H1 (cell line): ENCODE data around the gene DVL3. TPM values are rescaled to one million over a fixed set of nuclear protein-coding genes. Genes with fewer than 3 reads are reported as not detected.

Source experiments
- CTCF ChIA-PET: fragments of 300-600 bp; sonication (Branson Sonifier 250); formaldehyde crosslinking; loops from one replicate; lab custom pipeline; 2021; ENCODE audit not compliant: partially characterized antibody; lab: Charles Lee
- POLR2A ChIA-PET: fragments of 300-600 bp; sonication (Branson Sonifier 250); formaldehyde crosslinking; loops from one replicate; lab custom pipeline; 2021; ENCODE audit warnings: inconsistent platforms; ENCODE audit not compliant: partially characterized antibody; lab: Charles Lee
- DNase-seq, 2 experiments: peaks; one replicate each; pipeline versions ENCODE4 v3.0.0 to v3.0.0-alpha.2; 2010 to 2022; ENCODE audit warnings: low spot score in 2 of 2, low read depth in 1 of 2, mixed read lengths in 1 of 2
- FAIRE-seq: peaks from 2 replicates; lab custom pipeline; 2011; peaks lifted over from hg19 to GRCh38; lab: Jason Lieb, UNC
- H2AFZ ChIP-seq: 2 replicates; pipeline ENCODE4 v1.8.1; 2012; ENCODE audit warnings: low read length, inconsistent platforms
- H2AK5ac ChIP-seq: 2 replicates; pipeline ENCODE4 v1.6.1; 2013; ENCODE audit warnings: low read depth, low read length
- H2BK120ac ChIP-seq: replicated peaks from 2 replicates; pipeline ENCODE3; 2013; ENCODE audit warnings: low read depth, low read length, inconsistent platforms
- H2BK12ac ChIP-seq: 2 replicates; pipeline ENCODE4 v1.6.1; 2013; ENCODE audit warnings: low read depth, low read length
- H2BK15ac ChIP-seq: 2 replicates; pipeline ENCODE4 v1.6.1; 2013; ENCODE audit warnings: low read length
- H2BK20ac ChIP-seq: 2 replicates; pipeline ENCODE4 v1.6.1; 2013; ENCODE audit warnings: low read length
- H2BK5ac ChIP-seq: 2 replicates; pipeline ENCODE4 v1.6.1; 2013; ENCODE audit warnings: low read depth, low read length
- H3K14ac ChIP-seq: 2 replicates; pipeline ENCODE4 v1.6.1; 2013; ENCODE audit warnings: inconsistent platforms; ENCODE audit not compliant: insufficient read length
- H3K18ac ChIP-seq: 2 replicates; pipeline ENCODE4 v1.6.1; 2013; ENCODE audit warnings: low read length; ENCODE audit errors: extremely low read depth
- H3K23ac ChIP-seq: 2 replicates; pipeline ENCODE4 v1.6.1; 2013; ENCODE audit warnings: inconsistent platforms; ENCODE audit not compliant: insufficient read length
- H3K23me2 ChIP-seq: 2 replicates; pipeline ENCODE4 v1.6.1; 2013; ENCODE audit warnings: low read depth, low read length
- H3K27ac ChIP-seq: 2 replicates; pipeline ENCODE4 v1.6.1; 2011; ENCODE audit warnings: low read depth, low read length, inconsistent platforms
- H3K27me3 ChIP-seq, 4 experiments: replicated peaks in 1 of 4; 1 replicate in 1 of 4; 2 replicates in 3 of 4; pipeline versions ENCODE4 v1.6.1 to v1.8.1; 2011 to 2013; ENCODE audit warnings: low read length in 3 of 4, mild to moderate bottlenecking in 3 of 4, inconsistent platforms in 2 of 4, mixed read lengths in 2 of 4, moderate library complexity in 1 of 4; ENCODE audit not compliant: control insufficient read depth in 3 of 4, insufficient read depth in 3 of 4; ENCODE audit errors: extremely low read depth in 1 of 4
- H3K36me3 ChIP-seq, 4 experiments: 2 replicates each; pipeline versions ENCODE4 v1.6.1 to v1.8.1; 2011 to 2013; ENCODE audit warnings: mild to moderate bottlenecking in 4 of 4, low read length in 3 of 4, moderate library complexity in 2 of 4, control low read depth in 1 of 4, inconsistent platforms in 1 of 4; ENCODE audit not compliant: insufficient read depth in 4 of 4, control insufficient read depth in 2 of 4
- H3K4ac ChIP-seq: replicated peaks from 2 replicates; pipeline ENCODE3; 2013; ENCODE audit warnings: low read length, low read depth, mixed read lengths, inconsistent platforms; ENCODE audit not compliant: insufficient read length
- H3K4me1 ChIP-seq, 4 experiments: replicated peaks in 1 of 4; 1 replicate in 1 of 4; 2 replicates in 3 of 4; pipeline versions ENCODE4 v1.6.1 to v1.8.1; 2011 to 2013; ENCODE audit warnings: low read length in 3 of 4, inconsistent platforms in 2 of 4, mixed read lengths in 1 of 4; ENCODE audit not compliant: insufficient read depth in 4 of 4, control insufficient read depth in 3 of 4
- H3K4me2 ChIP-seq, 2 experiments: 2 replicates each; pipeline versions ENCODE4 v1.6.1 to v1.8.1; 2011 to 2013; ENCODE audit warnings: low read depth in 2 of 2, low read length in 2 of 2, control low read depth in 1 of 2, inconsistent platforms in 1 of 2, mild to moderate bottlenecking in 1 of 2; ENCODE audit not compliant: insufficient read depth in 1 of 2
- H3K4me3 ChIP-seq, 4 experiments: fragments of 200-600, 300-600 bp in 1 of 4; sonication (generic), shearing (Covaris generic), sonication (Bioruptor Twin) in 1 of 4; 2 replicates each; pipeline versions ENCODE4 v1.5.1 to v1.8.1; 2011 to 2016; ENCODE audit warnings: low read length in 4 of 4, low read depth in 3 of 4, control low read depth in 2 of 4, inconsistent platforms in 2 of 4, mild to moderate bottlenecking in 2 of 4, mixed read lengths in 1 of 4, moderate library complexity in 1 of 4; ENCODE audit not compliant: insufficient read depth in 2 of 4; ENCODE audit errors: extremely low read depth in 1 of 4
- H3K56ac ChIP-seq: replicated peaks from 2 replicates; pipeline ENCODE3; 2013; ENCODE audit warnings: low read depth, mild to moderate bottlenecking, mixed read lengths, low read length, inconsistent platforms; ENCODE audit not compliant: insufficient read length
- H3K79me1 ChIP-seq: 2 replicates; pipeline ENCODE4 v1.6.1; 2013; ENCODE audit warnings: low read depth, low read length, control low read depth
- H3K79me2 ChIP-seq, 2 experiments: 2 replicates each; pipeline versions ENCODE4 v1.6.1 to v1.8.1; 2012 to 2013; ENCODE audit warnings: low read length in 2 of 2, mild to moderate bottlenecking in 2 of 2, inconsistent platforms in 1 of 2; ENCODE audit not compliant: insufficient read depth in 2 of 2, control insufficient read depth in 1 of 2
- H3K9ac ChIP-seq, 4 experiments: replicated peaks in 1 of 4; 1 replicate in 1 of 4; 2 replicates in 3 of 4; pipeline versions ENCODE4 v1.6.1 to v1.8.1; 2011 to 2013; ENCODE audit warnings: low read depth in 3 of 4, low read length in 3 of 4, control low read depth in 2 of 4, mild to moderate bottlenecking in 2 of 4, moderate library complexity in 2 of 4, inconsistent platforms in 1 of 4; ENCODE audit errors: extremely low read depth in 1 of 4
- H3K9me3 ChIP-seq, 2 experiments: 2 replicates each; pipeline versions ENCODE4 v1.6.1 to v1.8.1; 2012 to 2013; ENCODE audit warnings: mild to moderate bottlenecking in 2 of 2, moderate library complexity in 2 of 2, control low read depth in 1 of 2, inconsistent platforms in 1 of 2, low read depth in 1 of 2, low read length in 1 of 2, mixed read lengths in 1 of 2; ENCODE audit not compliant: insufficient read depth in 2 of 2
- H4K20me1 ChIP-seq, 2 experiments: replicated peaks in 1 of 2; 2 replicates each; pipeline versions ENCODE3 to v1.8.1; 2011 to 2013; ENCODE audit warnings: inconsistent platforms in 2 of 2, low read length in 2 of 2, mild to moderate bottlenecking in 1 of 2; ENCODE audit not compliant: insufficient read depth in 2 of 2, control insufficient read depth in 1 of 2
- H4K5ac ChIP-seq: 2 replicates; pipeline ENCODE4 v1.6.1; 2013; ENCODE audit warnings: low read length, low read depth, mixed read lengths, inconsistent platforms; ENCODE audit not compliant: insufficient read length
- H4K8ac ChIP-seq: 2 replicates; pipeline ENCODE4 v1.8.0; 2013; ENCODE audit warnings: mild to moderate bottlenecking, moderate library complexity, low read length, inconsistent platforms; ENCODE audit not compliant: insufficient read depth; ENCODE audit errors: extremely low read depth
- H4K91ac ChIP-seq: replicated peaks from 2 replicates; pipeline ENCODE3; 2013; ENCODE audit warnings: low read length, mixed read lengths, inconsistent platforms; ENCODE audit not compliant: insufficient read length
- BACH1 ChIP-seq: IDR thresholded peaks from 2 replicates; pipeline ENCODE4 v1.6.1; 2012; ENCODE audit warnings: low read length, improper control_type of control experiment
- BCL11A ChIP-seq, 2 experiments: IDR thresholded peaks; one replicate each; pipeline ENCODE4 v1.6.1; 2011; ENCODE audit warnings: low read depth in 2 of 2, low read length in 2 of 2, mild to moderate bottlenecking in 2 of 2
- KDM4A ChIP-seq: IDR thresholded peaks from one replicate; pipeline ENCODE4 v1.7.1; 2012; ENCODE audit warnings: low read depth, mild to moderate bottlenecking, moderate library complexity, low read length, inconsistent platforms; ENCODE audit not compliant: severe bottlenecking
- POU5F1 ChIP-seq: IDR thresholded peaks from 2 replicates; pipeline ENCODE4 v1.6.1; 2011; ENCODE audit warnings: low read depth, mild to moderate bottlenecking, low read length, moderate library complexity
- SIRT6 ChIP-seq: IDR thresholded peaks from one replicate; pipeline ENCODE4 v1.7.1; 2012; ENCODE audit warnings: low read length, inconsistent platforms
- SP4 ChIP-seq: IDR thresholded peaks from 2 replicates; pipeline ENCODE4 v1.6.1; 2012; ENCODE audit warnings: low read length, inconsistent platforms
- SRF ChIP-seq: IDR thresholded peaks from 2 replicates; pipeline ENCODE4 v1.6.1; 2011; ENCODE audit warnings: mild to moderate bottlenecking, low read depth, low read length, moderate library complexity
- SUZ12 ChIP-seq: fragments of 200-600 bp; sonication (generic); IDR thresholded peaks from 2 replicates; pipeline ENCODE4 v1.6.1; 2012; ENCODE audit warnings: mild to moderate bottlenecking, inconsistent platforms, low read length, moderate library complexity, mixed read lengths
- TAF7 ChIP-seq: optimal IDR thresholded peaks from 2 replicates; pipeline ENCODE3; 2011; ENCODE audit warnings: low read depth, mild to moderate bottlenecking, inconsistent platforms, low read length, moderate library complexity, borderline replicate concordance
- TEAD4 ChIP-seq: IDR thresholded peaks from 2 replicates; pipeline ENCODE4 v1.6.1; 2012; ENCODE audit warnings: low read depth, low read length, inconsistent platforms, mixed read lengths
- ZNF274 ChIP-seq: IDR thresholded peaks from 2 replicates; pipeline ENCODE4 v1.7.0; 2012; ENCODE audit warnings: low read length, borderline replicate concordance; ENCODE audit errors: extremely low read depth
- WGBS, 2 experiments: shearing (Covaris generic) in 1 of 2; methylation state at CpG; one replicate each; pipeline versions ENCODE4 v1.1.6 to v1.1.7; 2013 to 2015; ENCODE audit warnings: low lambda C conversion rate in 2 of 2, mixed read lengths in 2 of 2, inconsistent platforms in 1 of 2, low coverage in 1 of 2, missing lambda C conversion rate in 1 of 2; ENCODE audit not compliant: insufficient replicate concordance in 2 of 2, insufficient coverage in 1 of 2, insufficient read length in 1 of 2; ENCODE audit errors: extremely low coverage in 1 of 2, missing lambda C conversion rate in 1 of 2; 5-methylcytosine and 5-hydroxymethylcytosine counted together
- polyA plus RNA-seq, 7 experiments: library from polyadenylated mRNA; depleted of rRNA in 3 of 7; stranded (reverse) in 5 of 7; unstranded in 2 of 7; fragments of >200 nt in 5 of 7; fragments of 200-250 nt in 2 of 7; gene quantifications; 1 replicate in 5 of 7; 2 replicates in 1 of 7; 4 replicates in 1 of 7; pipeline versions ENCODE4 v1.2.1 to v1.2.3, GENCODE V29; 2011 to 2013; ENCODE audit warnings: missing spikeins in 2 of 7, mixed read lengths in 2 of 7
- total RNA-seq: library from RNA; stranded (reverse); fragmentation: NEBNext Ultra II Directional; extraction: Animal tissue kit (Norgen Biotek cat#: 25700); gene quantifications from 2 replicates; pipeline ENCODE4 v1.2.1, GENCODE V29; 2021
- TF ChIP-seq, protein P1 (sequence below): IDR thresholded peaks from 2 replicates; pipeline ENCODE4 v1.6.1; 2011; ENCODE audit warnings: low read length, improper control_type of control experiment

Gene DVL3
- total and polyA plus RNA-seq, 2 of the 8 experiments (the other 6 are each of a cell fraction or from before 2014, with no cell fraction given): 38.5 to 66.6 TPM

- H3K23me2 ChIP-seq: no peaks in the 10 kb centered on the region
- no peak overlapping the region for H3K14ac ChIP-seq
- no peak overlapping the region for H2BK12ac ChIP-seq
- peaks cover 0 to 3% of the 10 kb centered on the region in 2 experiments for H4K20me1 ChIP-seq
- no peak overlapping the region for H3K4me3 ChIP-seq
- no peak overlapping the region for H2AK5ac ChIP-seq
- no peak overlapping the region for H4K91ac ChIP-seq
- no peak overlapping the region for H3K56ac ChIP-seq
- no peak overlapping the region for H2BK5ac ChIP-seq
- H3K79me1 ChIP-seq: peaks cover 2% of the 10 kb centered on the region
- peaks cover 0 to 12% of the 10 kb centered on the region in 2 experiments; a peak in 3 of 4 replicates for H3K79me2 ChIP-seq
- H4K5ac ChIP-seq: no peak overlapping the region
- H2AFZ ChIP-seq: no peak overlapping the region
- 93% methylated on average over 7 of the region's 7 CpGs; no CpG with 5 or more reads in 1 of the 2 experiments for WGBS, 2 experiments
- H3K4me1 ChIP-seq: no peaks in the 10 kb centered on the region
- no peaks in the 10 kb centered on the region for H3K27me3 ChIP-seq
- H3K4me2 ChIP-seq: no peak overlapping the region
- peaks cover 11 to 51% (median 35%) of the 10 kb centered on the region in 4 experiments for H3K36me3 ChIP-seq
- H2BK15ac ChIP-seq: no peak overlapping the region
- no peak for FAIRE-seq
- H3K18ac ChIP-seq: no peak overlapping the region
- H3K4ac ChIP-seq: no peak overlapping the region
- H2BK120ac ChIP-seq: no peak overlapping the region
- ChIA-PET CTCF (no interaction called here), POLR2A (no interaction called here)
- no peak overlapping the region for H4K8ac ChIP-seq
- H3K27ac ChIP-seq: no peak overlapping the region
- no peak overlapping the region for H3K23ac ChIP-seq
- H2BK20ac ChIP-seq: no peak overlapping the region
- H3K9ac ChIP-seq: no peak overlapping the region
- DNase-seq: no peak
- no peaks in the 10 kb centered on the region for H3K9me3 ChIP-seq
- TF ChIP-seq SIRT6: no peak
- TF ChIP-seq SRF: no peak
- TF ChIP-seq POU5F1: no peak
- TF ChIP-seq KDM4A: no peak
- no peak for TF ChIP-seq ZNF274
- no peak for TF ChIP-seq BCL11A (IDR thresholded peaks at IDR 0.05; ENCODE audit: low read depth in 2 of 2, low read length in 2 of 2)
- no peak for TF ChIP-seq SP4
- TF ChIP-seq TEAD4: no peak
- TF ChIP-seq BACH1: no peak
- no peak for TF ChIP-seq SUZ12
- no peak for TF ChIP-seq TAF7
- TF ChIP-seq, protein P1, sequence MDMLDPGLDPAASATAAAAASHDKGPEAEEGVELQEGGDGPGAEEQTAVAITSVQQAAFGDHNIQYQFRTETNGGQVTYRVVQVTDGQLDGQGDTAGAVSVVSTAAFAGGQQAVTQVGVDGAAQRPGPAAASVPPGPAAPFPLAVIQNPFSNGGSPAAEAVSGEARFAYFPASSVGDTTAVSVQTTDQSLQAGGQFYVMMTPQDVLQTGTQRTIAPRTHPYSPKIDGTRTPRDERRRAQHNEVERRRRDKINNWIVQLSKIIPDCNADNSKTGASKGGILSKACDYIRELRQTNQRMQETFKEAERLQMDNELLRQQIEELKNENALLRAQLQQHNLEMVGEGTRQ: no peak
Observed at GRCh38 chr3:184142199-184142598, 13.0 kb upstream of the DVL3 start.
